K562 (cell line): ENCODE data around the gene MRPS35. TPM values are rescaled to one million over a fixed set of nuclear protein-coding genes. Genes with fewer than 3 reads are reported as not detected.

Experiments
- ATAC-seq: fragments of 200-7000 bp; cut with Tn5 transposase; 3 replicates; pipeline ENCODE4 v1.9.1; 2020; ENCODE audit warnings: moderate library complexity
- BruUV-seq: library from RNA; stranded (reverse); fragments of 400-500 nt; replicated peaks from 2 replicates; lab custom pipeline; 2021; lab: Mats Ljungman, UMichigan
- CTCF ChIA-PET: fragments of 300-600 bp; formaldehyde crosslinking; extraction: SDS; loops from one replicate; lab custom pipeline; 2021; ENCODE audit warnings: low intra/inter-chr PET ratio; lab: Yijun Ruan, JAX
- POLR2A ChIA-PET: fragments of 300-600, 350-650 bp; sonication (Branson Sonifier 250); formaldehyde crosslinking; extraction: SDS; loops from one replicate; lab custom pipeline; 2021; ENCODE audit warnings: antibody characterized with exemption, inconsistent platforms; lab: Yijun Ruan, JAX
- DNase-seq, 4 experiments: peaks; one replicate each; pipeline versions ENCODE4 v3.0.0 to v3.0.0-alpha.2; 2011 to 2018; ENCODE audit warnings: low spot score in 3 of 4, mixed read lengths in 3 of 4; ENCODE audit errors: extremely low read depth in 1 of 4
- FAIRE-seq: peaks from 2 replicates; lab custom pipeline; 2011; peaks lifted over from hg19 to GRCh38; lab: Jason Lieb, UNC
- H2AFZ ChIP-seq: 2 replicates; pipeline ENCODE4 v1.6.0; 2011; ENCODE audit warnings: low read depth, low read length, control low read depth, inconsistent platforms
- H3K27ac ChIP-seq: fragments of 200-600 bp; 3 replicates; pipeline ENCODE4 v1.8.0; 2011; ENCODE audit warnings: low read depth, mild to moderate bottlenecking, control low read depth, inconsistent platforms, low read length, moderate library complexity, mixed read lengths; ENCODE audit errors: extremely low read depth
- H3K27me3 ChIP-seq, 2 experiments: fragments of 300-600 bp in 1 of 2; 2 replicates in 1 of 2; 3 replicates in 1 of 2; pipeline versions ENCODE4 v1.6.0 to v1.8.0; 2011; ENCODE audit warnings: inconsistent platforms in 2 of 2, low read length in 2 of 2, mild to moderate bottlenecking in 1 of 2, mixed read lengths in 1 of 2, moderate library complexity in 1 of 2; ENCODE audit not compliant: control insufficient read depth in 2 of 2, insufficient read depth in 2 of 2
- H3K36me3 ChIP-seq: fragments of 300-600 bp; 3 replicates; pipeline ENCODE4 v1.8.0; 2011; ENCODE audit warnings: mild to moderate bottlenecking, low read length, inconsistent platforms; ENCODE audit not compliant: control insufficient read depth, insufficient read depth
- H3K4me1 ChIP-seq, 2 experiments: fragments of 200-600 bp in 1 of 2; replicated peaks in 1 of 2; 2 replicates in 1 of 2; 3 replicates in 1 of 2; pipeline versions ENCODE4 v1.5.1 to v1.8.0; 2011; ENCODE audit warnings: inconsistent platforms in 2 of 2, low read length in 2 of 2, mild to moderate bottlenecking in 1 of 2, mixed read lengths in 1 of 2, moderate library complexity in 1 of 2; ENCODE audit not compliant: control insufficient read depth in 2 of 2, insufficient read depth in 2 of 2
- H3K4me2 ChIP-seq: 2 replicates; pipeline ENCODE4 v1.6.1; 2011; ENCODE audit warnings: low read length, control low read depth, inconsistent platforms, mixed read lengths; ENCODE audit not compliant: insufficient read depth
- H3K4me3 ChIP-seq: fragments of 200-600 bp; sonication (generic), shearing (Covaris generic); 2 replicates; pipeline ENCODE4 v1.5.1; 2016; ENCODE audit warnings: control low read depth, inconsistent platforms
- H3K79me2 ChIP-seq: fragments of 200-600 bp; 3 replicates; pipeline ENCODE4 v1.8.0; 2011; ENCODE audit warnings: low read length, inconsistent platforms; ENCODE audit not compliant: control insufficient read depth, insufficient read depth
- H3K9ac ChIP-seq, 2 experiments: 2 replicates each; pipeline versions ENCODE4 v1.6.0 to v1.6.1; 2011; ENCODE audit warnings: low read depth in 2 of 2, low read length in 2 of 2, control low read depth in 1 of 2, inconsistent platforms in 1 of 2, mild to moderate bottlenecking in 1 of 2, mixed read lengths in 1 of 2; ENCODE audit not compliant: insufficient read depth in 1 of 2
- H3K9me1 ChIP-seq: one replicate; pipeline ENCODE4 v1.6.0; 2011; ENCODE audit warnings: inconsistent platforms, mild to moderate bottlenecking, low read length, moderate library complexity; ENCODE audit not compliant: control insufficient read depth, insufficient read depth
- H3K9me3 ChIP-seq: replicated peaks from 2 replicates; pipeline ENCODE4 v1.5.1; 2011; ENCODE audit warnings: low read depth, low read length, inconsistent platforms; ENCODE audit not compliant: control insufficient read depth, insufficient read depth
- H4K20me1 ChIP-seq: replicated peaks from 2 replicates; pipeline ENCODE4 v1.6.1; 2011; ENCODE audit warnings: low read length, inconsistent platforms, mixed read lengths; ENCODE audit not compliant: control insufficient read depth, insufficient read depth
- CBX2 ChIP-seq: fragments of 200-600 bp; sonication (generic); IDR thresholded peaks from one replicate; pipeline ENCODE4 v1.6.1; 2012; ENCODE audit warnings: mild to moderate bottlenecking, low read length, inconsistent platforms; ENCODE audit not compliant: insufficient read depth, poor library complexity, severe bottlenecking
- CHD2 ChIP-seq: IDR thresholded peaks from 2 replicates; pipeline ENCODE4 v1.6.1; 2011; ENCODE audit warnings: low read depth, low read length
- CREM ChIP-seq: IDR thresholded peaks from 2 replicates; pipeline ENCODE4 v1.6.1; 2014; ENCODE audit warnings: antibody characterized with exemption, low read depth
- HDAC3 ChIP-seq: fragments of 450-650 bp; IDR thresholded peaks from 2 replicates; pipeline ENCODE4 v1.6.1; 2018; ENCODE audit warnings: borderline replicate concordance, mild to moderate bottlenecking, moderate library complexity; ENCODE audit not compliant: partially characterized antibody
- HMG20B ChIP-seq: fragments of 250-450 bp; sonication (Bioruptor Pico); IDR thresholded peaks from 2 replicates; pipeline ENCODE4 v1.5.0; 2021; ENCODE audit warnings: mild to moderate bottlenecking
- HNRNPUL1 ChIP-seq: fragments of 200-400 bp; formaldehyde crosslinking; IDR thresholded peaks from 2 replicates; pipeline ENCODE4 v1.6.1; 2017; ENCODE audit warnings: low read length
- MCM7 ChIP-seq, 2 experiments: fragments of 450-650 bp; IDR thresholded peaks; 2 replicates each; pipeline ENCODE4 v1.6.1; 2016 to 2018
- NCOR1 ChIP-seq: fragments of 450-650 bp; IDR thresholded peaks from 2 replicates; pipeline ENCODE4 v1.6.1; 2016; ENCODE audit warnings: mild to moderate bottlenecking, moderate library complexity
- NR2F6 ChIP-seq: fragments of 450-650 bp; formaldehyde crosslinking; IDR thresholded peaks from 2 replicates; pipeline ENCODE4 v1.4.0; 2020; ENCODE audit warnings: mild to moderate bottlenecking
- PCBP2 ChIP-seq: fragments of 200-400 bp; formaldehyde crosslinking; IDR thresholded peaks from 2 replicates; pipeline ENCODE4 v1.6.1; 2018; ENCODE audit warnings: low read length, low read depth, mild to moderate bottlenecking, moderate library complexity; ENCODE audit not compliant: poor library complexity, severe bottlenecking
- TAF9B ChIP-seq: fragments of 450-650 bp; IDR thresholded peaks from 2 replicates; pipeline ENCODE4 v1.6.1; 2018; ENCODE audit warnings: mild to moderate bottlenecking; ENCODE audit not compliant: partially characterized antibody
- ZNF184 ChIP-seq: sonication (generic); formaldehyde crosslinking; IDR thresholded peaks from 2 replicates; pipeline ENCODE4 v1.5.0; 2020; ENCODE audit warnings: missing genetic modification reagents
- WGBS: fragments of 100-300 bp; shearing (Covaris generic); methylation state at CpG from one replicate; pipeline ENCODE4 v1.1.6; 2016; ENCODE audit warnings: low coverage, mixed read lengths; ENCODE audit not compliant: insufficient coverage; ENCODE audit errors: missing lambda C conversion rate; 5-methylcytosine and 5-hydroxymethylcytosine counted together
- in situ Hi-C: fragments of 300-500 bp; cut with MboI; formaldehyde crosslinking; loops from 4 replicates; pipeline ENCODE4 v1.15.0; 2018; ENCODE audit warnings: inconsistent platforms, mixed read lengths
- intact Hi-C: fragments of 100-400 bp; cut with micrococcal nuclease; formaldehyde crosslinking; loops from 2 replicates; pipeline ENCODE4 v1.14.2; 2022
- polyA plus RNA-seq, 8 experiments: library from polyadenylated mRNA; depleted of rRNA in 4 of 8; stranded (reverse) in 5 of 8; unstranded in 3 of 8; fragments of >200 nt; fragmentation: Nextera tagmentation in 2 of 8; fragmentation: Illumina TruSeq in 1 of 8; extraction: Ambion mirVana in 2 of 8; extraction: Trizol in 1 of 8; gene quantifications; 2 replicates each; pipeline versions ENCODE4 v1.2.1 to v1.2.3, GENCODE V29; 2011 to 2014; ENCODE audit warnings: inconsistent platforms in 1 of 8, missing spikeins in 1 of 8
- total RNA-seq, 7 experiments: library from RNA; depleted of rRNA in 6 of 7; stranded (reverse); fragments of >200 nt in 6 of 7; fragmentation: Illumina TruSeq in 2 of 7; extraction: Trizol in 2 of 7; gene quantifications; 2 replicates each; pipeline versions ENCODE4 v1.2.1 to v1.2.3, GENCODE V29; 2011 to 2021; ENCODE audit warnings: low replicate concordance in 1 of 7
- TF ChIP-seq, protein P1 (sequence below): sonication (generic); formaldehyde crosslinking; IDR thresholded peaks from 2 replicates; pipeline ENCODE4 v1.8.0; 2022; ENCODE audit warnings: missing genetic modification reagents, mild to moderate bottlenecking, borderline replicate concordance
- TF ChIP-seq, protein P2 (sequence below): fragments of 250-450 bp; sonication (Bioruptor Pico); IDR thresholded peaks from 2 replicates; pipeline ENCODE4 v1.8.0; 2021; ENCODE audit warnings: moderate library complexity, mild to moderate bottlenecking, inconsistent platforms

The MRPS35 gene
- total and polyA plus RNA-seq, 9 of the 15 experiments (the other 6 are each of a cell fraction or from before 2014, with no cell fraction given) = 79.0 to 183 (median 114) TPM

DNA sequence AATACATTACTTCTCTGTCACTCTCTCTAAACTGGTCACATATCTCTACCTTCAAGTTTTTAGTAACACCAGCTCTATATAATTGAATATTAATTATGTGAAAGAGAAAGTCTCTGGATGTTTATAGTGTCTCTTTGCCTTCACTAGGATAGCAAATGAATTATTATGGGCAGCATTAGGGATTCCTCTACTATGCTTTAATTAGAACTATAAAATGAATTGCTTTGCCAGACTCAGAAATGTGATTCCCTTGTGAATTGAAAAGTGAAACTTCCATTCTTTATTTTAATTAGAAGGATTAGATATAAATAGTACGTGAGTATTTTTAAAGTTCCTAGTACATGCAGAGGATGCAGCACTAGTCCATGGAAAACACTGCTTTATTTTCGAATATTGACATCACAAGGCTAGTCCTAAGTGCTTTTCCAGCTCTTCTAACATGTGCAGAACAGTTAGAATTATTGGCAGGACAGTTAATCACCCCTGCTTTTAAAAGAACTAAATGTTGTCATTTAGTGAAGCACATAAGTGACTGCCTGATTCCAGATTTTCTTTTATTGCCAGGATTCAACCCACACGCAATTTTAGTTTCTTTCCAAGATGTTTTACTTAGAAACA lies 37.4 kb upstream of the MRPS35 start (continued):
- TF ChIP-seq, protein P1, sequence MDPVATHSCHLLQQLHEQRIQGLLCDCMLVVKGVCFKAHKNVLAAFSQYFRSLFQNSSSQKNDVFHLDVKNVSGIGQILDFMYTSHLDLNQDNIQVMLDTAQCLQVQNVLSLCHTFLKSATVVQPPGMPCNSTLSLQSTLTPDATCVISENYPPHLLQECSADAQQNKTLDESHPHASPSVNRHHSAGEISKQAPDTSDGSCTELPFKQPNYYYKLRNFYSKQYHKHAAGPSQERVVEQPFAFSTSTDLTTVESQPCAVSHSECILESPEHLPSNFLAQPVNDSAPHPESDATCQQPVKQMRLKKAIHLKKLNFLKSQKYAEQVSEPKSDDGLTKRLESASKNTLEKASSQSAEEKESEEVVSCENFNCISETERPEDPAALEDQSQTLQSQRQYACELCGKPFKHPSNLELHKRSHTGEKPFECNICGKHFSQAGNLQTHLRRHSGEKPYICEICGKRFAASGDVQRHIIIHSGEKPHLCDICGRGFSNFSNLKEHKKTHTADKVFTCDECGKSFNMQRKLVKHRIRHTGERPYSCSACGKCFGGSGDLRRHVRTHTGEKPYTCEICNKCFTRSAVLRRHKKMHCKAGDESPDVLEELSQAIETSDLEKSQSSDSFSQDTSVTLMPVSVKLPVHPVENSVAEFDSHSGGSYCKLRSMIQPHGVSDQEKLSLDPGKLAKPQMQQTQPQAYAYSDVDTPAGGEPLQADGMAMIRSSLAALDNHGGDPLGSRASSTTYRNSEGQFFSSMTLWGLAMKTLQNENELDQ (CRISPR knock-in tag) = no peak
- no peak for TF ChIP-seq ZNF184
- no peak for TF ChIP-seq CHD2

DNA sequence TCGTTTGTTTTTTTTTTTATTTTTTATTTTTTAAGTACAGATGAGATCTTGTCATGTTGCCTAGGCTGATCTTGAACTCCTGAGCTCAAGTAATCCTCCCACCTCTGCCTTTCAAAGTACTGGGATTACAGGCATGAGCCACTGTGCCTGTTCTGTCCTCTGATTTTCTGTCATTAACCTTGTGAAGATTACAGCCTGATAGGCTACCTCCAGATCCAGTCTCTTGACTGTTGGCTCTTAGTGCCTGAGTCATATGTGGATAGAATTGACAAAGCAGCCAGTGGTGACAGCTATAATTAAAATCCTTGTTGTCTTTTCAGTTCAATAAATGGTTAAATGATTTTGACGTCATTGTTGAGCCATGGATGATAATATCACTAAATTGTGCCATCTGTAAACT lies 35.6 kb upstream of the MRPS35 start:
- intact Hi-C loops (no loop called here), in situ Hi-C loops (no loop called here)
- Histone ChIP-seq H2AFZ (no peak overlapping the region), H4K20me1 (no peaks in the 10 kb centered on the region), H3K4me2 (no peak overlapping the region), H3K9me3 (no peaks in the 10 kb centered on the region), H3K4me3 (no peak overlapping the region), H3K27me3 (peaks cover 14 to 15% of the 10 kb centered on the region in 2 experiments; a peak in 4 of 5 replicates), H3K9ac (no peak overlapping the region), H3K4me1 (no peaks in the 10 kb centered on the region), H3K36me3 (no peaks in the 10 kb centered on the region), H3K9me1 (no peaks in the 10 kb centered on the region), H3K79me2 (no peaks in the 10 kb centered on the region), H3K27ac (no peak overlapping the region)
- no peak for FAIRE-seq
- no peak for DNase-seq
- POLR2A ChIA-PET = no interaction called here
- CTCF ChIA-PET = no interaction called here
- 3% methylated on average over 2 of the region's 2 CpGs for WGBS
- TF ChIP-seq CREM (no peak), CBX2 (no peak), PCBP2 (no peak), NR2F6 (CRISPR knock-in tag) (no peak), HDAC3 (no peak), TAF9B (no peak), MCM7 (IDR thresholded peaks at IDR 0.05) (no peak), HNRNPUL1 (no peak), NCOR1 (no peak), HMG20B (CRISPR knock-in tag) (no peak)
- TF ChIP-seq, protein P2, sequence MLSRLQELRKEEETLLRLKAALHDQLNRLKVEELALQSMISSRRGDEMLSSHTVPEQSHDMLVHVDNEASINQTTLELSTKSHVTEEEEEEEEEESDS (CRISPR knock-in tag) = no peak
- BruUV-seq = no TSS peak
- no peak for ATAC-seq
